ENCODE results near the gene ABHD12. TPM values are rescaled to one million over a fixed set of nuclear protein-coding genes. Genes with fewer than 3 reads are reported as not detected.

The ABHD12 gene
- total RNA-seq, 1 experiment from 2014 or later: 60.1 TPM

DNA sequence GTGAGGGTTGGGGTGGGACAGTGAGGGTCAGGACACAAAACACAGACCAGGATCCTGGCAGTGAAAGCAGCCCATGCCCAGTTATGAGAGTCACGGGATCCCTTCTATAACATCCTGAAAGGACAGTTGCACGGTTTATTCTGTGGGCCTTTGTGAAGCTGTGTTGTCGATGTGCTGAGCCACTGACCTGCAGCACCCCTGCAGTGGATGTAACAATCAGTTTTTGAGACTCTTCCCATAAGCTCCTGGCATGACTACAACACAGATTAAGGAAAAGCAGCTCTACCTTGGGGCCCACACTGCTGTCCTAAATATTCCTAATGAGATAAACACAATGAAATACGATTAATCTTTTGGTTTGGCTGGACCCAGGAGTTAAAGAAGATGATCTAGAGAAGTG is 139.1 kb downstream of the ABHD12 start:
- H3K27ac ChIP-seq: peak overlapping the region; percentile 86; the same call in 1 of the 2 replicates
- BruUV-seq (replicated peaks): no TSS peak
- H3K27me3 ChIP-seq (ENCODE audit: insufficient read depth, low read depth): no peaks in the 10 kb centered on the region
- peaks cover 23% of the 10 kb centered on the region; the same call in 1 of the 2 replicates for H3K36me3 ChIP-seq (ENCODE audit: low read depth)
- H3K4me2 ChIP-seq: peak overlapping the region; percentile 86
- no peak overlapping the region for H2AFZ ChIP-seq
- peak overlapping the region; percentile 96; the same call in 1 of the 2 replicates for H3K4me3 ChIP-seq
- CTCF ChIA-PET: no interaction called here
- POLR2A ChIA-PET (ENCODE audit: unreplicated experiment): no interaction called here
- H3K9me3 ChIP-seq (ENCODE audit: insufficient read depth, low read depth): no peaks in the 10 kb centered on the region
- DNase-seq: no peak
- peaks cover 36% of the 10 kb centered on the region for H3F3A ChIP-seq (ENCODE audit: insufficient read depth, low read depth)
- H3K79me2 ChIP-seq (ENCODE audit: low read depth): peaks cover 88% of the 10 kb centered on the region
- no peaks in the 10 kb centered on the region for H3K9me2 ChIP-seq (ENCODE audit: insufficient read depth)
- no peak for TF ChIP-seq EZH2 (IDR thresholded peaks at IDR 0.05; ENCODE audit: low read depth)
- TF ChIP-seq, protein P1, sequence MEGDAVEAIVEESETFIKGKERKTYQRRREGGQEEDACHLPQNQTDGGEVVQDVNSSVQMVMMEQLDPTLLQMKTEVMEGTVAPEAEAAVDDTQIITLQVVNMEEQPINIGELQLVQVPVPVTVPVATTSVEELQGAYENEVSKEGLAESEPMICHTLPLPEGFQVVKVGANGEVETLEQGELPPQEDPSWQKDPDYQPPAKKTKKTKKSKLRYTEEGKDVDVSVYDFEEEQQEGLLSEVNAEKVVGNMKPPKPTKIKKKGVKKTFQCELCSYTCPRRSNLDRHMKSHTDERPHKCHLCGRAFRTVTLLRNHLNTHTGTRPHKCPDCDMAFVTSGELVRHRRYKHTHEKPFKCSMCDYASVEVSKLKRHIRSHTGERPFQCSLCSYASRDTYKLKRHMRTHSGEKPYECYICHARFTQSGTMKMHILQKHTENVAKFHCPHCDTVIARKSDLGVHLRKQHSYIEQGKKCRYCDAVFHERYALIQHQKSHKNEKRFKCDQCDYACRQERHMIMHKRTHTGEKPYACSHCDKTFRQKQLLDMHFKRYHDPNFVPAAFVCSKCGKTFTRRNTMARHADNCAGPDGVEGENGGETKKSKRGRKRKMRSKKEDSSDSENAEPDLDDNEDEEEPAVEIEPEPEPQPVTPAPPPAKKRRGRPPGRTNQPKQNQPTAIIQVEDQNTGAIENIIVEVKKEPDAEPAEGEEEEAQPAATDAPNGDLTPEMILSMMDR (conservative IDR thresholded peaks at IDR 0.05): no peak
- peaks cover 54% of the 10 kb centered on the region for H4K20me1 ChIP-seq (ENCODE audit: insufficient read depth)
- intact Hi-C loops (cut with micrococcal nuclease; ENCODE audit: unreplicated experiment): loop anchor here (5.0 kb wide), 1 partner anchor 174 kb away; no protein-coding TSS in a partner anchor
- H3K4me1 ChIP-seq (replicated peaks; ENCODE audit: insufficient read depth): peaks cover 77% of the 10 kb centered on the region

DNA sequence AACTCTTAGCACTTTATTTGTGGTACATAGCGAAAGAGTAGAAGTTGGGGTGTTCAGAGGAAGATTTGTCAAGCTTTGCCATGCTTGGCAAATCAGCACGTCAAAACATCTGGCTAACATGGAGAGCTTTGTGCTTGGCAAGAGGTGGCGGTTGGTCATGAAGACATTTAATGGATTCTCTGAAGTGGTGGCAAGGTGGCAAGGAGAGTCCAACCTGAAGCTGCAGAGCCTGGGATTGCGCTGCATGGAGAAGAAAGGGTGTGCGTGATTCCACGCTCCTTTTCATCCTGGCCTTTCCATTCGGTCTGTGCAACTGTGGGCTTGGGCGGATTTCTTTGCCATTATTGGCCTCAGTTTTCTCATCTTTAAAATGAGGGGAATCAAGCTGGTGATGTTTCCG is 139.6 kb downstream of the ABHD12 start:
- TF ChIP-seq EZH2 (IDR thresholded peaks at IDR 0.05; ENCODE audit: low read depth): no peak
- TF ChIP-seq, protein P1 (conservative IDR thresholded peaks at IDR 0.05): no peak
- Histone ChIP-seq H3K4me1 (replicated peaks; ENCODE audit: insufficient read depth) (peaks cover 77% of the 10 kb centered on the region), H3K4me3 (peak overlapping the region; percentile 96; the same call in 1 of the 2 replicates), H2AFZ (no peak overlapping the region), H3F3A (ENCODE audit: insufficient read depth, low read depth) (peaks cover 36% of the 10 kb centered on the region), H4K20me1 (ENCODE audit: insufficient read depth) (peaks cover 48% of the 10 kb centered on the region), H3K4me2 (peak overlapping the region; percentile 86), H3K9me3 (ENCODE audit: insufficient read depth, low read depth) (no peaks in the 10 kb centered on the region), H3K27me3 (ENCODE audit: insufficient read depth, low read depth) (no peaks in the 10 kb centered on the region), H3K9me2 (ENCODE audit: insufficient read depth) (no peaks in the 10 kb centered on the region), H3K27ac (peak overlapping the region; percentile 17; the same call in 1 of the 2 replicates), H3K36me3 (ENCODE audit: low read depth) (peaks cover 23% of the 10 kb centered on the region; the same call in 1 of the 2 replicates), H3K79me2 (ENCODE audit: low read depth) (peaks cover 86% of the 10 kb centered on the region)
- DNase-seq: no peak
- POLR2A ChIA-PET (ENCODE audit: unreplicated experiment): interaction anchor here (0.7 kb wide), 1 partner anchor 45 kb away, joined by 3 read pairs; no protein-coding TSS in a partner anchor
- no TSS peak for BruUV-seq (replicated peaks)
- CTCF ChIA-PET: no interaction called here
- intact Hi-C loops (cut with micrococcal nuclease; ENCODE audit: unreplicated experiment): loop anchor here (5.0 kb wide), 1 partner anchor 174 kb away; no protein-coding TSS in a partner anchor

DNA sequence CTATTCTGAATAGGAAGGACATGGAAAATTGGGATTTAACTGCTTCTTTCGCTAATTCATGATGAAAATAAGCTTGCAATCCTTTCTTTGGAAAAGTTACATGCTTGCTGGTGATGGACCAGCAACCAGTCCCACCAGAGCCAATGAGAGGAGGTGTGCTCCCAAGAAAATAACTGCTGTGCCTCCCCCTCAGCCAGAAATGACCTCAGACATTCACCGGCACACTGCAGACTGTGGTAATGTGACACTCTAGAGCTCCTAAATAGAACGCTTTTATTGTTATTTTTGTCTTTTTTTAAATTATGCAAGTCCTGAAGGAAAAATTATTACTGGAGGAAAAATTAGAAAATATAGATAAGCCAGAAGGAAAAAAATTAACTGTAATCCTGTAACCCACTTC is 140.1 kb downstream of the ABHD12 start:
- H3K4me2 ChIP-seq: peak overlapping the region; percentile 86
- H3K9me3 ChIP-seq (ENCODE audit: insufficient read depth, low read depth): no peaks in the 10 kb centered on the region
- H4K20me1 ChIP-seq (ENCODE audit: insufficient read depth): peaks cover 43% of the 10 kb centered on the region
- H3K9me2 ChIP-seq (ENCODE audit: insufficient read depth): no peaks in the 10 kb centered on the region
- ChIA-PET CTCF (no interaction called here), POLR2A (ENCODE audit: unreplicated experiment) (interaction anchor here (0.6 to 0.9 kb wide), 5 partner anchors 18 to 1901 kb away, joined by 3 to 14 read pairs (median 5); no protein-coding TSS in a partner anchor)
- peaks cover 23% of the 10 kb centered on the region; the same call in 1 of the 2 replicates for H3K36me3 ChIP-seq (ENCODE audit: low read depth)
- H3K79me2 ChIP-seq (ENCODE audit: low read depth): peaks cover 81% of the 10 kb centered on the region
- H3K27ac ChIP-seq: peak overlapping the region; percentile 17; the same call in 1 of the 2 replicates
- intact Hi-C loops (cut with micrococcal nuclease; ENCODE audit: unreplicated experiment): loop anchor here (5.0 kb wide), 1 partner anchor 173 kb away; no protein-coding TSS in a partner anchor
- no peak overlapping the region for H2AFZ ChIP-seq
- H3K4me3 ChIP-seq: peak overlapping the region; percentile 96
- DNase-seq: no peak
- no peaks in the 10 kb centered on the region for H3K27me3 ChIP-seq (ENCODE audit: insufficient read depth, low read depth)
- no TSS peak for BruUV-seq (replicated peaks)
- H3K4me1 ChIP-seq (replicated peaks; ENCODE audit: insufficient read depth): peaks cover 77% of the 10 kb centered on the region
- H3F3A ChIP-seq (ENCODE audit: insufficient read depth, low read depth): peaks cover 36% of the 10 kb centered on the region
- TF ChIP-seq, protein P1 (conservative IDR thresholded peaks at IDR 0.05): no peak
- TF ChIP-seq EZH2 (IDR thresholded peaks at IDR 0.05; ENCODE audit: low read depth): no peak

Other genes starting within 250 kb of the ABHD12 start
- 75.5 and 80.4 TPM in 2 replicates for gene ENTPD6, start 195.1 kb downstream of the ABHD12 start, total RNA-seq (2021)
- 127 and 133 TPM in 2 replicates for gene PYGB, start 142.8 kb downstream of the ABHD12 start, total RNA-seq (2021)
- gene GINS1, start 16.8 kb upstream of the ABHD12 start, total RNA-seq (2021): 26.6 and 27.8 TPM in 2 replicates
- gene NINL, start 194.7 kb upstream of the ABHD12 start, total RNA-seq (2021): 19.6 and 39.9 TPM in 2 replicates
- gene NANP, start 233.2 kb upstream of the ABHD12 start, total RNA-seq (2021): 5.6 and 7.5 TPM in 2 replicates

Data from PC-9 (cell line).